NCI-H524 (cell line): ENCODE data around the gene DST.
"Not testable (repeated sequence)": the region's sequence is repeated elsewhere in the genome, so short reads cannot be mapped to it uniquely, and the experiment has no call there.

ENCODE experiments used
- DNase-seq, 2 experiments: peaks; one replicate each; lab custom pipeline; 2025; lab: John Stamatoyannopoulos, UW

The DST gene

GRCh38 chr6:56663344-56663743 lies 20.7 kb upstream of the DST start:
- no peak for DNase-seq

GRCh38 chr6:56661338-56661737 lies 18.6 kb upstream of the DST start:
- DNase-seq = not testable (repeated sequence)

GRCh38 chr6:56660381-56660730 lies 17.7 kb upstream of the DST start:
- no peak for DNase-seq

- no peak for DNase-seq
Measured at GRCh38 chr6:56659721-56660380, 17.2 kb upstream of the DST start.

- no peak for DNase-seq
Measured at GRCh38 chr6:56658326-56658725, 15.6 kb upstream of the DST start.

- DNase-seq = no peak
Measured at GRCh38 chr6:56657354-56657753, 14.7 kb upstream of the DST start.

- DNase-seq = no peak
Measured at GRCh38 chr6:56656466-56656865, 13.8 kb upstream of the DST start.

- no peak for DNase-seq
Measured at GRCh38 chr6:56655996-56656395, 13.3 kb upstream of the DST start.

GRCh38 chr6:56655249-56655648 lies 12.6 kb upstream of the DST start:
- DNase-seq = no peak

GRCh38 chr6:56652994-56653393 lies 10.3 kb upstream of the DST start:
- no peak for DNase-seq

GRCh38 chr6:56652231-56652630 lies 9.5 kb upstream of the DST start:
- DNase-seq = no peak

GRCh38 chr6:56650191-56650590 lies 7.5 kb upstream of the DST start:
- no peak for DNase-seq

- DNase-seq = no peak
Measured at GRCh38 chr6:56649782-56650181, 7.1 kb upstream of the DST start.

- peak in 1 of 2 experiments; percentile 65 for DNase-seq
Measured at GRCh38 chr6:56649053-56649769, 6.5 kb upstream of the DST start.

- DNase-seq = no peak
Measured at GRCh38 chr6:56647172-56647762, 4.6 kb upstream of the DST start.

GRCh38 chr6:56644366-56644765 lies 1.7 kb upstream of the DST start:
- no peak for DNase-seq

- no peak for DNase-seq
Measured at GRCh38 chr6:56643379-56644089, 845 bp upstream of the DST start.

- peak in 1 of 2 experiments; percentile 17 for DNase-seq
Measured at GRCh38 chr6:56640374-56640773, 2.3 kb downstream of the DST start.

- no peak for DNase-seq
Measured at GRCh38 chr6:56638760-56639159, 3.9 kb downstream of the DST start.

GRCh38 chr6:56637640-56638039 lies 5.0 kb downstream of the DST start:
- peak; percentile 11 to 57 for DNase-seq

GRCh38 chr6:56628105-56628504 lies 14.6 kb downstream of the DST start:
- DNase-seq = no peak

GRCh38 chr6:56625356-56625755 lies 17.3 kb downstream of the DST start:
- DNase-seq = no peak

- no peak for DNase-seq
Measured at GRCh38 chr6:56624728-56625069, 18.0 kb downstream of the DST start.
